GM21367 (cell line): ENCODE results near the gene KLF3.
"Not testable (repeated sequence)": the region's sequence is repeated elsewhere in the genome, so short reads cannot be mapped to it uniquely, and the experiment has no call there.

Source experiments
- ATAC-seq: cut with Tn5 transposase; IDR thresholded peaks from one replicate; pipeline ENCODE4 v1.9.1; 2021; ENCODE audit not compliant: unreplicated experiment

KLF3 gene

DNA sequence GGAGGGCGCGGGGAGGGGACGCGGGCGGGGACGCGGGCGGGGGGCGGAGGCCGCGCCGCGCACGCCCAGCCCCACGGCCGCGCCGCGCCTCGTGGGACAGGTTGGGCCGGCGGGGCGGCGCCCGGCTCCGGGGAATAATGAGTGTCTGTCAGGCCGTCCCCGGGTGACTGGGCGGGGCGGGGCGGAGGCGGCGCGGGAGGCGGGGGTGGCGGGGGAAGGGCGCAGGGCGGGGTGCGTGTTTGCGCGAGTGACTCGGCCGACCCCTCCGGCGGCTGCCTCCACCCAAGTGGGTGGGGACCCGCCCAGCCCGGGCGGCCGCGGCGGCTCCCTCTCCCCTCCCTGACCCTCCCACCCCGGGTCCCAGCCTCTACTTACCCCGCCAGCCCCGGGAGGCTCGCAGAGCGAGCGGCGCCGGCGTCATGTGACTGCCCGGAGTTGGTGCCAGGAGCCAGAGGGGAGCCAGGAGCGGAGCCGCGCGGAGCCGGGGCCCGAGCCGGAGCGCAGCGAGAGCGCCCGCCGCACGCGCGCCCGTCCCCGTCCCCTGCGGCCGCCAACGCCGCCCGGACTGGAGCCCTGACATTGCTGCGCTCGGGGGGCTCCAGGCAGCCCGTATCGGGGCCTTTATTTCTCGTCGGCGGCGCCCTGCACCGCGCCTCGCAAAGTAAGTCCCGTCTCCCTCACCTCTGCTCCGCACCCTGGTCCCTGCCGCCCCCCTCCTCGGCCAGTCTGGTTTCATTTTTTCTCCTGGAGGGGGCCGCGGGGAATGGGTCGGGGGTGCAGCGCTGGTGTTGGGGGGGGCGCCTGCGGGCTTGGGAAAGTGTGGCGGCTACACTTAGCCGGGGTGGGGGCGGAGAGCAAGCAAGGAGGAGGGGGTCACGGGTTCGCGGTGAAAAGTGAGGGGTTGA, at the start of gene KLF3:
Gene KLF3 (plus strand): TSS at position 399 of the 905 bp plus-strand sequence. CDS start 16,427 bp downstream, outside the sequence.
- ATAC-seq, result peak; percentile 67

DNA sequence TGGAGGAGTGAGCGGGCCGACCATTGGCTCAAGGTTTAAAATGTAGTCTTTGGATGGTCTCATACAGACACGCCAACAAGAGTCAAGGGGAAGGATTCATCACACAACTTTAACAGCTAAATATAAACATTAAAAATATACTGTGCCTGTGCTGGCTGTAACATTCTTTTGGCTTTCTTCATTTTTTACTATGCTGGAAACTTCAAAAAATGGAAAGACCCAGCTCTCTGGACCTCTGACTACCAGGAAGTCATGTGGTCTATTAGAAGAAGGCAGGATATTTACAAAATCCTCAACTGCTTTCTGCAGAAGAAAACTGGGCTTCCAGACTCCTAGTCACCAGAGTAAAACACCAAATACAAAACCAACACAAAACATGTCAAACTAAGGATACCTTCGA, 49.8 kb upstream of the KLF3 start:
- no peak for ATAC-seq

DNA sequence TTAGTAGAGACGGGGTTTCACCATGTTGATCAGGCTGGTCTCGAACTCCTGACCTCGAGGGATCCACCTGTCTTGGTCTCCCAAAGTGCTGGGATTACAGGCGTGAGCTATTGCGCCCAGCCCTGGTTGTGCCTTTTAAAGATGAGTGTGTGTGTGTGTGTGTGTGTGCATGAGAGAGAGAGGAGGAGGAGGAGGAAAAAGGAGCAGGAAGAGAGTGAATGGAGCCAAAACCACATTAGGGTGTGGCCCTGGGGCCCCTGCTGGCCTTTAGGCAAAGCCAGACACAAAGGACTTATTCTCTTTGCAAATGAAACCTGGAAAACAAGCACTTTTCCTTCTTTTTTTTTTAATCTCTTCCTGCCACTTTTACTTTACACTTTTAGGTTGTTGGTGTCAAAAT, 48.2 kb upstream of the KLF3 start:
- no peak for ATAC-seq

DNA sequence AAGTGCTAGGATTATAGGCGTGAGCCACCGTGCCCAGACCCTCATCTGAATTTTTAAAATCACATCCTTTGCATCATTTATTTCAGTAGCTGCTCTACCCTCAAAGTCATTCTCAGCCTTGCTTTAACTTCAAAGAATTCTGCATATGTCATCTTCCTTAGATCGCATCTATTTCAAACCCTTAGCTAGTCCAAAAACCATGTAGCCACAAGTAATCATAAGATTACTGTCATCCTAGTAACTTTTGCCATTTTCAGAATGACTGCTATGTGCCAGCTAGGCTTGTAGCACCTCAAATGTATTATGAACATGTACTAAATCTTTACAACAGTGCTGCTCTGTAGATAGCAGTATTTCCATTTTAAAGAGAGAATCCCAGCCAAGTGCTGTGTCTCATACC, 45.5 kb upstream of the KLF3 start:
- ATAC-seq, result no peak

DNA sequence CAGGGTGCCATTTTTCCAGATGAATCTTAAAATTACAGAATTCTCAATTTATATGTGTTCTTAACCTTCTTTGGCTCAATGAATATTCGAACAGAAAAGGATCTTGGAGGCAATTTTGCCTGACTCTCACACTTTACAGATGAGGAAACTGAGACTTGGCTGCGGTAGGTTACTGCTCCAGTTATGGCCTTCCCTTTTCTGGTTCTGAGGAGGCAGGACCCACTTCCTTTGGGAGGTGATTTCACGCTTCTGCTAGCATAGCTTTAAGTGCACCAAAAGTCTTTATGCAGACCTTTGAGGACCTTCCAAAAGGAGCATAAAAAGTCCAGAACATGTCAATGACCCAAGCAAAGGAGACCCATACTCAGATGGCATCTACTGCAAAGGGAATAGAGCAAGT, 44.7 kb upstream of the KLF3 start:
- ATAC-seq, result no peak

DNA sequence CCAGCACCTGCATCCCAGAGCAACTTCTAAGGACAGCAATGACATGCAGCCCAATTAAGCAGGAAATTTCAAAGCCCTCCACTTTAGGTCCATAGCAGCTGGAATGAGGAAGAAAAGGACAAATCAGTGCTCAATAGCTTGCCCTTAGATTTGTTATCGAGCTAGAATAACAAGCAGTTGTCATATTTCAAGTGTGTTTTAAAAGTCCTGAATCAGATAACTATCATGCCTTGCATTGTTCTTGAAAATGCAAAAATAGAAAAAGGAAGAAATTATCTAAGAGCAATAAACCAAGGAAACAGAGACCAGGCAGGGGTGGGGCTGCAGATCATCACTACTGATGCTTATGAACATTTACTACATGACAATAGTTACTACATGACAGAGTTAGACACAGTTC, 43.9 kb upstream of the KLF3 start:
- no peak for ATAC-seq

DNA sequence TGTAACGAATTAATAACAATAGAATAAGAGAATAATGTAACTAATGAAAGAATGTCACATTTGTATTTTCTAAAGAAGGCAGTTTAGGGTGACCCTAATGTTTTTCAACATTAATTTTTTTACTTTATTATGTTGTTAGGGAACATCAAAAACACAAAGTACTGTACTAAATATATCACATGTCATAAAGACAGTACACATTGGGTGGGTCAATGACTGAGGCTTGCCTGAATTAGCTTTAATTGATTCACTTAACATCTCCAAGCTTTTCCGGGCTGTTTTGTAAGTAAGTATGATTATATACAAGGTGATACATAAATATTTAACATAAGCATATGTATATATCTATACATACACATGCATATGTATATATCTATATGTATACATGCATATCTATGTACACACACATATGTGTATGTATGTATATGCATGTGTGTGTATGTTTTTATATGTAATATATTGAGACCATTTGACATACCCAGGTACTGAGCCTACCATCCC, 43.4 kb upstream of the KLF3 start:
- ATAC-seq, result no peak

DNA sequence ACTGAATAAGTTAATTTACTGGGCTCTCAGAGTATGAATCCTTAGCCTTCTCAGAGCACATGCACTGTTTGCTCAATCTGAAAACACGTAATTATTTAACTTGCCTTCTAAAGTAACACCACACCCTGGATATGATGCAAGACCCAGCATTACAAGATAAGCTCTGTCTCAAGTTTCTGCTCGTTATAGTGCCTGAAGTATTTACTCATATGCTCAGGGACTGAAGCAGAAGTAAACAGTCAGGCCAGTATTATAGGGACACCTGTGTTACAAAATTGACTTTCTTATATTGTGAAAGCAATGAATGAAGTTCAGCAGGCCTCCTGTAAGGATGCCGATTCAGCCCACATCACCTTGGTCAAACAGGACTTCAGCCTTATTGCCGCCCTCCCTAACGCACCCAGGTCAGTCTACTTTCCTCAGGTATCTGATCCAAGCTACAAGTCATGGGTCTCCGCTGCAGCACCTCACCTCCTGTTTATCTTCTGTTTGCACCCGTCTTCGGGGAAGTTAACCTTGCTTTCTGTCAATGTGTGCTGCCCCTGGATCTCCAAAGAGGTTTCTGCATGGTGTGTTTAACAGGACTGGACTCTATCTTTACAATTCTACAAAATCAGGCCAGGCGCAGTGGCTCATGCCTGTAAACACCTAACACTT, 42.8 kb upstream of the KLF3 start:
- ATAC-seq, result no peak

DNA sequence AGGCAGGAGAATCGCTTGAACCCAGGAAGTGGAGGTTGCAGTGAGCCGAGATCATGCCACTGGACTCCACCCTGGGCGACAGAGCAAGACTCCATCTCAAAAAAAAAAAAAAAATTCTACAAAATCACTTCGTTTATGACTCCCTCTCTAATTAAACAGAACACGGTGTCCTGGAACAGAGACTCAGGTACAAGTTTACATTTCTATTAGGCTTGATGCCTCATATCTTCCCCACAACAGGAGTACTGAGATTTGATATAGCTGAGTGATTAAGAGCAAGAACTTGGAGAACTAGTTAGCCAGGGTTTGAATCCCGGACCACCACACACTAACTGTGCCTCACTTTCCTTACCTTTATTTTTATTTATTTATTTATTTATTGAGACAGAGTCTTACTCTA, 42.2 kb upstream of the KLF3 start:
- no peak for ATAC-seq

DNA sequence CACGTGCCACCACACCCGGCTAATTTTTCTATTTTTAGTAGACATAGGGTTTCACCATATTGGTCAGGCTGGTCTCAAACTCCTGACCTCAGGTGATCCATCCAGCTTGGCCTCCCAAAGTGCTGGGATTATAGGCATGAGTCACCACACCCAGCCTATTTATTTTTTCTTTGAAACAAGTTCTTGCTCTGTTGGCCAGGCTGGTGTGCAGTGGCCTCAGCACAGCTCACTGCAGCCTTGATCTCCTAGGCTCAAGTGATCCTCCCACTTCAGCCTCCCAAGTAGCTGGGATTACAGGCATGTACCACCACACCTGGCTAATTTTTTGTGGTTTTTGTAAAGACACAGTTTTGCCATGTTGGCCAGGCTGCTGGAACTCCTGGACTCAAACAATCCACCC, 41.7 kb upstream of the KLF3 start:
- ATAC-seq, result not testable (repeated sequence)

DNA sequence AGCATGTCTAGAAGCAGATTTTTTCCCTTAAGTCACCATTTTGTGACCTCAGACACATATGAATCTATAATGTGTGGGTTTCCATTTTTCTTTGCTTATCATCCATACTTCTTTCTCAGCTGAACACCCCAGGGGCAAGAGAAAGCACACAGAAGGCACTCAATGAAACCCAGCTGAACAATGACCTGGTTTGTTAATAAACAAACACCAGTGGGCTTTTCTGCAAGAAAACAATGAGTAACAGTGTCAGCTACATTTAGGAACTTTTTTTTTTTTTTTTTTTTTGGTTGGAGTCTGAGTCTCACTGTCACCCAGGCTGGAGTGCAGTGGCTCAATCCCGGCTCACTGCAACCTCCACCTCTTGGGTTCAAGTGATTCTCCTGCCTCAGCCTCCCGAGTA, 40.7 kb upstream of the KLF3 start:
- no peak for ATAC-seq

DNA sequence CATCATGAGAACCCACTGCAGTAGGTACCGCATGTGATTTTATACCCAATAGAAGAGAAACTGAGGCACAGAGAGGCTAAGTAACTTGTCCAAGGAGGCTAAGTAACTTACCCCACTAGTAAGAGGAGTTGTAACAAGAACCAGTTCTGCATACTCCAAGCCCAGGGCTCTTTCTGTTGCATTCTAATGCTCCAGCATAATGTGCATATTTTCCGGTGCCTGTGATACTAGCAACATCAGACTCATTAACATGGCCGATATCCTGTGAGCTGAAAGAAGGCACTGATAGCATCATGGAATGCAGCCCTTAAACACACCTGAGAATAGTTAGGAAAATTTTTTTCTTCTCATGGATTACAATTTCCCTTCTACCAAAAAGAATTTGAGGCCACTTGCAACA, 39.7 kb upstream of the KLF3 start:
- no peak for ATAC-seq

DNA sequence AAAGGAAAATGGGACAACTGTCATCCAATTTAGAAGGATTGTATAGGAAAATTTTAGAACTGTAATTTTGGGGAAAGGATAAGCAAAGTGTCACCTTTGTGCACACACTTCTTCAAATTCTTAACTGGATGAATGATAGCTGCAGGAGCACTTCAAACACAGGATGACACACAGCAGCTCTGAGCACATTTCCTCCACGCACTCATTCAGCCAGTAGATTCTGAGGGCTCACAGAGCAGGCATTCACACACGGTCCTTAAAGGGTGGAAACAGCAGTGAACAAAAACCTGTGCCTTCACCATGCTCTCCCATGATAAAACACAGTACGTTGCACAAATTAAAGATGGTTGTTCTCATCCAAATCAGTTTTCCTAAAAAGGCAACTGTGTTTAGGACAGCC, 38.5 kb upstream of the KLF3 start:
- no peak for ATAC-seq

DNA sequence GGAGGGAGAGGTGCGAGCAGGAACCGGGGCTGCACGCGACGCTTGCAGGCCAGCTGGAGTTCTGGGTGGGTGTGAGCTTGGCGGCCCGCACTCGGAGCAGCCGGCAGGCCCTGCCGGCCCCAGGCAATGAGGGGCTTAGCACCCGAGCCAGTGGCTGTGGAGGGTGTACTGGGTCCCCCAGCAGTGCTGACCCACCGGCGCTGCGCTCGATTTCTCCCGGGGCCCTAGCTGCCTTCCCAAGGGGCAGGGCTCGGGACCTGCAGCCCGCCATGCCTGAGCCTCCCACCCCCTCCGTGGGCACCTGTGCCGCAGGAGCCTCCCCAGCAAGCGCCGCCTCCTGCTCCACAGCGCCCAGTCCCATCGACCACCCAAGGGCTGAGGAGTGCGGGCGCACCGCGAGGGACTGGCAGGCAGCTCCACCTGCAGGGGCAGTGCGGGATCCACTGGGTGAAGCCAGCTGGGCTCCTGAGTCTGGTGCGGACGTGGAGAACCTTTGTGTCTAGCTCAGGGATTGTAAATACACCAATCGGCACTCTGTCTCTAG, 37.0 kb upstream of the KLF3 start:
- not testable (repeated sequence) for ATAC-seq

DNA sequence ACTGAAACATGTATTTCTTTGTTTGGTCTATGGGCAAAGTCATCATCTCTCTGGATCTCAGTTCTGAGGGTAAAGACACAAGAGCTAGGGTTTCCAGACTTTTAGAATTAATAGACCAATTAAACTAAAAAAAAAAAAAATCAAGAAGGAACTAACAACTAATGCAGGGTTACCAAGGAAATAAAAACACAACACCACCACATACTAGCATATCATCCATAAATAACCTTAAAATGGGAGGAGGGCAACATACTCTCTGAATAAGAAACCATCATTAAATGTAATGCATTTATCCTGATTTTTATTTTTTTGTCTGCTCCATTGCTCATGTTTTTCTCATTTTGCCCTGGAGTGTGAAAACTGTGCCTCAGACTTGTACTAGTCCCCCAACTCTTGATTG, 33.5 kb upstream of the KLF3 start:
- ATAC-seq, result no peak

DNA sequence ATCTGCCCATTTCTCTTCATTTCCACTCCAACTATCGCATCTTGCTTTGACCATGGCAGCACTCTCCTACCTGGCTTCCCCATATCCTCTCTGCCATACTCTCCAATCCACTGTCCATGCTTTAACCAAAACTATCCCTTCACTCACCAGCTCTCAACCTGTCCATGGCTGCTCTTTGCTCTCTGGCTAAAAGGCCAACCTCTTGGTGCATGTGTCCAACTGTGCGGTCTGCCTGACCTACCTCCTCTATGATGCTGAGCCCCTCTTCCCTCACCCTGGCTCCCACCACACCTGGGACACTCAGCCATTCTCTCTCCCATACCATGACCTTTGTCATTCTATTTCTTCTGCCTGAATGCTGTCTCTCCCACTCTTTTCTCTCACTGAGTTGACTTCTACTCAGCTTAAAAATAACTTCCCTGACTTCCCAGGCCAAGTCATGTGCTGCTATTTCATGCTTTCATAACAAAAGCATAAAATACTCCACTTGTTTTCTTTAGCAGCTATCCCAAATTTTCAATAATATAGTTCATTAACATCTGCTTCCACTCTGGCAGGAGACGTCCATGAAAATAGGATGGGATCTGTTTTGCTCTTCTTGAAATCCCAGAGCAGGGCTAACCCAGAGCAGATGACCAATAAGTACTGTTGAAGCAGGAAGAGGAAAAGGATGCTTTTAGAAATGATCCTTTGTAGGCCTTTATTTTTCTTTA, 29.8 kb upstream of the KLF3 start:
- no peak for ATAC-seq

DNA sequence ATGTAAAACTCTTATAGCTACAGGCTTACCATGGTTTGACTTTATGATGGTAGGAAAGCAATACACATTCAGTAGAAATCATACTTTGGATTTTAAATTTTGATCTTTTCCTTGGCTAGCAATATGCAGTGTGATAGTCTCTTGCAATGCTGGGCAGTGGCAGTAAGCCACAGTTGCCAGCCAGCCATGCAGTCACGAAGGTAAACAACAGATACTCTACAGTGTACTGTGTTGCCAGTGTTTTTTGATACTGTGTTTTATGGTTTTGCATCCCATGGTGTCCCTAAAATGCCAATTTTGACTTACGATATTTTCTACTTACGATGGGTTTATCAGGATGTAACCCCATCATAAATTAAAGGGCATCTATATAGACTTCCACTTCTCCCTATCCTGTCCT, 24.8 kb upstream of the KLF3 start:
- ATAC-seq, result no peak

DNA sequence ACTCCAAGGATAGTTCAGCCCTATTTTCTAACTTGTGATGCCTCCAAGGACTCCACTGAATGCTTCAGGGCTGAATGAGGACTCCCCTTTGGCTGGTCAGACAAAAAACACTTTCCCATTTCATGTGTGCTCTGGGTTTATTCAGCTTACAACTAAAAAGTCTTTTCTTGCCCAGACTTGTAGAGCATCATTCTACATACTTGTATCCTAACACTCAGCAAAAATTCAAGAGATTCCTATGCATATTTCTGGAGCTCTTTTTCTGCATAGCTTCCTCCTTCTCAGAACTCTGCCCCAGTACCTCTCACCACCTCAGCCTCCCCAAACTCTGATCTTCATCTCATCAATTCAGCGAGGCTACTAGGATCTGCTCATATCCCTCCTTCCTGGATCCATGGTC, 22.2 kb upstream of the KLF3 start:
- no peak for ATAC-seq

DNA sequence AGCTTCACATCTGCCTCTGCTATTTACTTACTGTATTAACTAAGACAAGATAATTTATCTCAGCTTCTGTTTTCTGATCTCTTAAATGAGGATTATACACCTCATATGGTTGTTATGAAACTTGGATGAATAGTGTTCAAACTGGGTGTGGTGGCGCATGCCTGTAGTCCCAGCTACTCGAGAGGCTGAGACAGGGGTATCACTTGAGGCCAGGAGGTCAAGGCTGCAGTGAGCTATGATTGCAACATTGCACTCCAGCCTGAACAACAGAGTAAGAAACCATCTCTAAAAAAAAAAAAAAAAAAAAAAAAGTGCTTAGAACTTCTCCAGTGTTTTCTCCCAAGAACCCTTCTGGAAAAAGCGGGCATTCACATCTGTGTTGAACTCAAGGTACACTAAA, 19.8 kb upstream of the KLF3 start:
- ATAC-seq, result no peak

DNA sequence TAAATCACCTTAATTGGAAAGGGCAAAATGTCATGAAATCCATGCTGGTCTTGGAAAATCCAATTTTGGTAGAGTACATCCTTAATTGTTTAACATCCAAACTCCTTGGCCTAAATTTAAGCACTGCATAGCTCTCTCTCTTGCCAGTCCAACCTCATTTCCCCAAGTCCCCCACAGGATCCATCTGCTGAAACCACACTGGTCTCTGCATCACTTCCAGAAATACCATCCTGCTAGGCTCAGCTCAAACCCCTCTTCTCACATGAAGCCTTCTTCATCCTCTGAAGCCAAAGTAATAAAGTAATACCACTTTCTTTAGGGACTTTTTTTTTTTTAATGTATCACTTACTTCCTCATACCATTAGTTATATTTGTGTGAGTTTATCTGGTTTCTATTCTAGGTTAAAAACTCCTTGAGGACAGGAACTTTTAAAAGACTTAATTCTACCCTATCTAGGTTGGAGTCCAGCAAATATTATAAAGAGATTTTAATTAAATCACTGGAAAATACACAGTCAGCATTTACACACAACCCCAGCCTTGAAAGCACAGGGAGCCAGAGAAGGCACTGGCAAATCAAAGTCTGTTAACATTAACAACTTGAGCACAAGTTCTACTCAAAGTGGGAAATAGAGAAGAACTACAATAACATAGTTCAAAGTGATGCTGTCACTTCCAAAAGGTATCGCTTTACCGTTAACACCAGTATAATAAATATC, 16.7 kb upstream of the KLF3 start:
- no peak for ATAC-seq

DNA sequence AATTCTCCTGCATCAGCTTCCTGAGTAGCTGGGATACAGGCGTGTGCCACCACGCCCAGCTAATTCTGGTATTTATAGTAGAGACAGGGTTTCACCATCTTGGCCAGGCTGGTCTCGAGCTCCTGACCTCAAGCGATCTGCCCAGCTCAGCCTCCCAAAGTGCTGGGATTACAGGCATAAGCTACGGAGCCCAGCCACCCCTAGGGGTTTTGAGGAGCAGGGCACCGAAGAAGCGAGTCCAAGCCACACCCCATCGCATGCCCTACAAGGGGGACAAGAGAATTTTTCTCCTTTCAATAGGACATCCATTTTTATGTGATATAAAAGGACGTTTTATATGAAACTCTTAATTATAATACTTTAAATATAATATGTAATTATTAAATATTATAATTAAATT, 13.9 kb upstream of the KLF3 start:
- ATAC-seq, result no peak
